Measurements from ENCODE around the gene EPPIN.

Gene EPPIN

GRCh38 chr20:45545351-45545750, 1.9 kb downstream of the EPPIN start:
- Histone ChIP-seq H3K27ac (no peak overlapping the region), H3K4me3 (ENCODE audit: low read depth, low read length) (no peak overlapping the region), H3K27me3 (ENCODE audit: insufficient read depth, low read depth, severe bottlenecking) (peaks cover 3% of the 10 kb centered on the region), H3K9me3 (ENCODE audit: severe bottlenecking) (no peaks in the 10 kb centered on the region), H3K36me3 (no peaks in the 10 kb centered on the region)
- no peak for DNase-seq
- TF ChIP-seq CTCF (IDR thresholded peaks at IDR 0.05; ENCODE audit: low read depth, low read length) = no peak

- no peak for DNase-seq
- no peak for TF ChIP-seq CTCF (IDR thresholded peaks at IDR 0.05; ENCODE audit: low read depth, low read length)
- H3K4me3 ChIP-seq (ENCODE audit: low read depth, low read length) = no peak within 1 kb of the TSS
- no peaks in the 10 kb centered on the region for H3K36me3 ChIP-seq
- no peak within 1 kb of the TSS for H3K27ac ChIP-seq
- no peaks in the 10 kb centered on the region for H3K27me3 ChIP-seq (ENCODE audit: insufficient read depth, low read depth, severe bottlenecking)
- H3K9me3 ChIP-seq (ENCODE audit: severe bottlenecking) = no peaks in the 10 kb centered on the region
These were observed 7.8 kb downstream of the EPPIN start, which contains the start of gene WFDC6 for GRCh38 chr20:45539382-45539781. Gene WFDC6, minus strand, starts transcription at chr20:45539482. Its CDS starts 75 bp downstream, at chr20:45539407.

- Histone ChIP-seq H3K27me3 (ENCODE audit: insufficient read depth, low read depth, severe bottlenecking) (no peaks in the 10 kb centered on the region), H3K9me3 (ENCODE audit: severe bottlenecking) (no peaks in the 10 kb centered on the region), H3K27ac (no peak overlapping the region), H3K36me3 (no peaks in the 10 kb centered on the region), H3K4me3 (ENCODE audit: low read depth, low read length) (no peak overlapping the region)
- DNase-seq = peak; percentile 12
- TF ChIP-seq CTCF (IDR thresholded peaks at IDR 0.05; ENCODE audit: low read depth, low read length) = peak; percentile 41
These were observed 8.9 kb downstream of the EPPIN start for GRCh38 chr20:45538209-45538799.

GRCh38 chr20:45527294-45527693, 19.9 kb downstream of the EPPIN start:
- H3K36me3 ChIP-seq = no peaks in the 10 kb centered on the region
- no peak for TF ChIP-seq CTCF (IDR thresholded peaks at IDR 0.05; ENCODE audit: low read depth, low read length)
- no peak for DNase-seq
- H3K27me3 ChIP-seq (ENCODE audit: insufficient read depth, low read depth, severe bottlenecking) = no peaks in the 10 kb centered on the region
- H3K27ac ChIP-seq = no peak overlapping the region
- H3K9me3 ChIP-seq (ENCODE audit: severe bottlenecking) = no peaks in the 10 kb centered on the region
- no peak overlapping the region for H3K4me3 ChIP-seq (ENCODE audit: low read depth, low read length)

- no peak overlapping the region for H3K27ac ChIP-seq
- no peak overlapping the region for H3K4me3 ChIP-seq (ENCODE audit: low read depth, low read length)
- H3K36me3 ChIP-seq = no peaks in the 10 kb centered on the region
- TF ChIP-seq CTCF (IDR thresholded peaks at IDR 0.05; ENCODE audit: low read depth, low read length) = no peak
- H3K9me3 ChIP-seq (ENCODE audit: severe bottlenecking) = no peaks in the 10 kb centered on the region
- no peaks in the 10 kb centered on the region for H3K27me3 ChIP-seq (ENCODE audit: insufficient read depth, low read depth, severe bottlenecking)
- DNase-seq = no peak
These were observed 23.4 kb downstream of the EPPIN start for GRCh38 chr20:45523821-45524220.

GRCh38 chr20:45518282-45518681, 28.9 kb downstream of the EPPIN start:
- Histone ChIP-seq H3K9me3 (ENCODE audit: severe bottlenecking) (no peaks in the 10 kb centered on the region), H3K27ac (no peak overlapping the region), H3K27me3 (ENCODE audit: insufficient read depth, low read depth, severe bottlenecking) (no peaks in the 10 kb centered on the region), H3K36me3 (no peaks in the 10 kb centered on the region), H3K4me3 (ENCODE audit: low read depth, low read length) (no peak overlapping the region)
- TF ChIP-seq CTCF (IDR thresholded peaks at IDR 0.05; ENCODE audit: low read depth, low read length) = no peak
- DNase-seq = no peak
